HEK293 (cell line): ENCODE data around the gene CENPX.

Experiments
- CTCF ChIA-PET: fragments of 350-600 bp; formaldehyde crosslinking; extraction: SDS; loops from one replicate; lab custom pipeline; 2021; ENCODE audit warnings: antibody characterized with exemption; lab: Yijun Ruan, JAX
- POLR2A ChIA-PET: fragments of 300-600 bp; formaldehyde crosslinking; extraction: SDS; loops from one replicate; lab custom pipeline; 2020; ENCODE audit warnings: antibody characterized with exemption, inconsistent platforms; lab: Yijun Ruan, JAX
- H3K27ac ChIP-seq: fragments of 200-500 bp; sonication (Bioruptor generic); 2 replicates; pipeline ENCODE4 v1.5.1; 2014; ENCODE audit warnings: low read depth, low read length, control low read depth, inconsistent platforms; ENCODE audit errors: extremely low read depth
- H3K36me3 ChIP-seq, 2 experiments: fragments of 200-500 bp in 1 of 2; sonication (Bioruptor generic) in 1 of 2; 1 replicate in 1 of 2; 2 replicates in 1 of 2; pipeline ENCODE4 v1.5.1; 2014 to 2017; ENCODE audit warnings: inconsistent platforms in 2 of 2, low read length in 2 of 2; ENCODE audit not compliant: control insufficient read depth in 2 of 2, insufficient read depth in 1 of 2
- H3K4me1 ChIP-seq: fragments of 200-500 bp; sonication (Bioruptor generic); 2 replicates; pipeline ENCODE4 v1.5.1; 2014; ENCODE audit warnings: mild to moderate bottlenecking, low read length, inconsistent platforms; ENCODE audit not compliant: control insufficient read depth, insufficient read depth
- H3K4me3 ChIP-seq: 2 replicates; pipeline ENCODE4 v1.5.1; 2011; ENCODE audit warnings: low read depth, mild to moderate bottlenecking, control low read depth, low read length, moderate library complexity
- H3K9me3 ChIP-seq: fragments of 200-500 bp; sonication (Bioruptor generic); 2 replicates; pipeline ENCODE4 v1.5.1; 2014; ENCODE audit warnings: low read depth, low read length, inconsistent platforms; ENCODE audit not compliant: control insufficient read depth, insufficient read depth
- BCL11B ChIP-seq: fragments of 450-650 bp; formaldehyde crosslinking; IDR thresholded peaks from 2 replicates; pipeline ENCODE4 v1.5.1; 2016; ENCODE audit warnings: low read depth, missing biosample characterization, missing genetic modification characterization
- GLIS2 ChIP-seq: fragments of 450-650 bp; formaldehyde crosslinking; IDR thresholded peaks from 2 replicates; pipeline ENCODE4 v1.5.1; 2016; ENCODE audit warnings: missing biosample characterization, missing genetic modification characterization
- ZBTB1 ChIP-seq: fragments of 450-650 bp; formaldehyde crosslinking; IDR thresholded peaks from 2 replicates; pipeline ENCODE4 v1.5.1; 2016; ENCODE audit warnings: missing biosample characterization, missing genetic modification characterization
- ZNF112 ChIP-seq: fragments of 450-650 bp; formaldehyde crosslinking; IDR thresholded peaks from 2 replicates; pipeline ENCODE4 v1.5.0; 2017; ENCODE audit warnings: missing biosample characterization, missing genetic modification characterization
- ZNF155 ChIP-seq: fragments of 450-650 bp; formaldehyde crosslinking; IDR thresholded peaks from 2 replicates; pipeline ENCODE4 v1.5.1; 2016; ENCODE audit warnings: missing biosample characterization, missing genetic modification characterization
- ZNF18 ChIP-seq: fragments of 450-650 bp; formaldehyde crosslinking; IDR thresholded peaks from 2 replicates; pipeline ENCODE4 v1.5.1; 2016; ENCODE audit warnings: missing biosample characterization, missing genetic modification characterization
- ZNF202 ChIP-seq: fragments of 450-650 bp; formaldehyde crosslinking; IDR thresholded peaks from 2 replicates; pipeline ENCODE4 v1.5.1; 2016; ENCODE audit warnings: missing biosample characterization, missing genetic modification characterization, borderline replicate concordance
- ZNF239 ChIP-seq: fragments of 450-650 bp; formaldehyde crosslinking; IDR thresholded peaks from 2 replicates; pipeline ENCODE4 v1.5.1; 2016; ENCODE audit warnings: missing biosample characterization, missing genetic modification characterization
- ZNF266 ChIP-seq: fragments of 450-650 bp; formaldehyde crosslinking; IDR thresholded peaks from 2 replicates; pipeline ENCODE4 v1.5.1; 2016; ENCODE audit warnings: missing biosample characterization, missing genetic modification characterization, low read depth
- ZNF335 ChIP-seq: fragments of 450-650 bp; formaldehyde crosslinking; conservative IDR thresholded peaks from 2 replicates; pipeline ENCODE4 v1.5.1; 2016; ENCODE audit warnings: missing biosample characterization, missing genetic modification characterization
- ZNF37A ChIP-seq: fragments of 450-650 bp; IDR thresholded peaks from 2 replicates; pipeline ENCODE4 v1.5.1; 2018; ENCODE audit warnings: missing biosample characterization, missing genetic modification characterization
- ZNF404 ChIP-seq: fragments of 450-650 bp; formaldehyde crosslinking; IDR thresholded peaks from 2 replicates; pipeline ENCODE4 v1.5.1; 2017; ENCODE audit warnings: missing biosample characterization, missing genetic modification characterization
- ZNF518A ChIP-seq: fragments of 450-650 bp; formaldehyde crosslinking; conservative IDR thresholded peaks from 2 replicates; pipeline ENCODE4 v1.5.1; 2016; ENCODE audit warnings: low read depth, missing biosample characterization, missing genetic modification characterization
- ZNF549 ChIP-seq: fragments of 450-650 bp; IDR thresholded peaks from 2 replicates; pipeline ENCODE4 v1.5.1; 2018; ENCODE audit warnings: missing biosample characterization, missing genetic modification characterization, mild to moderate bottlenecking, inconsistent platforms, moderate library complexity
- ZNF560 ChIP-seq: fragments of 450-650 bp; formaldehyde crosslinking; IDR thresholded peaks from 2 replicates; pipeline ENCODE4 v1.5.1; 2017; ENCODE audit warnings: missing biosample characterization, missing genetic modification characterization, borderline replicate concordance
- ZNF596 ChIP-seq: fragments of 450-650 bp; IDR thresholded peaks from 2 replicates; pipeline ENCODE4 v1.5.0; 2018; ENCODE audit warnings: missing biosample characterization, mild to moderate bottlenecking, missing genetic modification characterization, moderate library complexity
- ZSCAN30 ChIP-seq: fragments of 450-650 bp; IDR thresholded peaks from 2 replicates; pipeline ENCODE4 v1.5.1; 2018; ENCODE audit warnings: missing biosample characterization, mild to moderate bottlenecking, missing genetic modification characterization, moderate library complexity
- TF ChIP-seq, protein P1 (sequence below): fragments of 450-650 bp; formaldehyde crosslinking; IDR thresholded peaks from 2 replicates; pipeline ENCODE4 v1.5.1; 2016; ENCODE audit warnings: missing biosample characterization, missing genetic modification characterization
- TF ChIP-seq, protein P2 (sequence below): fragments of 450-650 bp; formaldehyde crosslinking; IDR thresholded peaks from 2 replicates; pipeline ENCODE4 v1.5.1; 2016; ENCODE audit warnings: missing biosample characterization, missing genetic modification characterization

CENPX gene

DNA sequence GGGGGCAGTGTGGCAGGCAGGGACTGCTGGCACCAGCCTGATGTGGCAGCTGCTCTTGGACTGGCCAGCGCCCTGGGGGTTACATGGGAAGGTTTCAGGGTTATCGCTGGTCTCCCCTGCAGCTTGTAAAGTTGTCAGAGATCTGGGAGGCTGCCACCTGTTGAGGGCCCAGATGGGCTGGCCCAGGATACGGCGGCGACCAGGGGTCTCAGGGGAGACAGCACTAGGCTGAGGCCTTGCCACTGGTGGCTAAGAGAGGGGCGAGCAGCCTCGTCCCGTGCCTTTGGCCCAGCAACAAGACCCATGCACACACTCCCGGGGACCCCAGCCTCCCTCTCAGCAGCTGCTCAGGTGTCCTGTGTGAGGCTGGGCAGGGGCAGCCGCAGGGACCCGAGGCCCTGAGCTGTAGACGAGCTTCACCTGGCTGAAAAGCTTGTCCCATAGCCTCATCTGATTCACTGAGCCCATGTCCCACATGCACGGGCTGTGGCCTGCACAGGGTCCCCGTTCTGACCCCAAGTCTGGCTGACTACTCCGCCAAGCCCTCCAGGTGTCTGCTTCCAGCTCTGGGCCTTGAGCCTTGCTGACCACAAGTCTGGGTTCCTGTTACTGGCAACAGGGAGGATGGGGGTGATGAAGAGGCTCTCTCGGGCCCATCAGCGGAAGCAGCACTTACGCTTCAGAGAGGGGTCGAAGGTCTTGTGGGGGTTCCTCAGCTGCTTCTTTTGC, 36.8 kb upstream of the CENPX start (continued):
- TF ChIP-seq ZNF518A: no peak
- TF ChIP-seq ZNF560 (tag by site-specific recombination): no peak
- TF ChIP-seq, protein P1, sequence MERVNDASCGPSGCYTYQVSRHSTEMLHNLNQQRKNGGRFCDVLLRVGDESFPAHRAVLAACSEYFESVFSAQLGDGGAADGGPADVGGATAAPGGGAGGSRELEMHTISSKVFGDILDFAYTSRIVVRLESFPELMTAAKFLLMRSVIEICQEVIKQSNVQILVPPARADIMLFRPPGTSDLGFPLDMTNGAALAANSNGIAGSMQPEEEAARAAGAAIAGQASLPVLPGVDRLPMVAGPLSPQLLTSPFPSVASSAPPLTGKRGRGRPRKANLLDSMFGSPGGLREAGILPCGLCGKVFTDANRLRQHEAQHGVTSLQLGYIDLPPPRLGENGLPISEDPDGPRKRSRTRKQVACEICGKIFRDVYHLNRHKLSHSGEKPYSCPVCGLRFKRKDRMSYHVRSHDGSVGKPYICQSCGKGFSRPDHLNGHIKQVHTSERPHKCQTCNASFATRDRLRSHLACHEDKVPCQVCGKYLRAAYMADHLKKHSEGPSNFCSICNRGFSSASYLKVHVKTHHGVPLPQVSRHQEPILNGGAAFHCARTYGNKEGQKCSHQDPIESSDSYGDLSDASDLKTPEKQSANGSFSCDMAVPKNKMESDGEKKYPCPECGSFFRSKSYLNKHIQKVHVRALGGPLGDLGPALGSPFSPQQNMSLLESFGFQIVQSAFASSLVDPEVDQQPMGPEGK (tag by site-specific recombination): 0 out of 2 replicates have a peak, but pooled peaks have one; percentile 2
- no peak for TF ChIP-seq ZNF404 (tag by site-specific recombination)
- no peak for TF ChIP-seq ZNF549
- TF ChIP-seq ZNF596 (tag by site-specific recombination): no peak
- TF ChIP-seq ZNF335 (tag by site-specific recombination): no peak
- TF ChIP-seq ZNF18: no peak
- no peak for TF ChIP-seq ZNF239 (tag by site-specific recombination)
- TF ChIP-seq ZNF155: no peak
- TF ChIP-seq BCL11B: no peak; the same call in 1 of the 2 replicates
- TF ChIP-seq ZNF202: no peak
- TF ChIP-seq, protein P2, sequence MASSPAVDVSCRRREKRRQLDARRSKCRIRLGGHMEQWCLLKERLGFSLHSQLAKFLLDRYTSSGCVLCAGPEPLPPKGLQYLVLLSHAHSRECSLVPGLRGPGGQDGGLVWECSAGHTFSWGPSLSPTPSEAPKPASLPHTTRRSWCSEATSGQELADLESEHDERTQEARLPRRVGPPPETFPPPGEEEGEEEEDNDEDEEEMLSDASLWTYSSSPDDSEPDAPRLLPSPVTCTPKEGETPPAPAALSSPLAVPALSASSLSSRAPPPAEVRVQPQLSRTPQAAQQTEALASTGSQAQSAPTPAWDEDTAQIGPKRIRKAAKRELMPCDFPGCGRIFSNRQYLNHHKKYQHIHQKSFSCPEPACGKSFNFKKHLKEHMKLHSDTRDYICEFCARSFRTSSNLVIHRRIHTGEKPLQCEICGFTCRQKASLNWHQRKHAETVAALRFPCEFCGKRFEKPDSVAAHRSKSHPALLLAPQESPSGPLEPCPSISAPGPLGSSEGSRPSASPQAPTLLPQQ (tag by site-specific recombination): no peak
- no peak for TF ChIP-seq ZNF37A
- no peak for TF ChIP-seq ZBTB1
- TF ChIP-seq ZSCAN30 (tag by site-specific recombination): no peak
- TF ChIP-seq ZNF112 (tag by site-specific recombination): no peak

DNA sequence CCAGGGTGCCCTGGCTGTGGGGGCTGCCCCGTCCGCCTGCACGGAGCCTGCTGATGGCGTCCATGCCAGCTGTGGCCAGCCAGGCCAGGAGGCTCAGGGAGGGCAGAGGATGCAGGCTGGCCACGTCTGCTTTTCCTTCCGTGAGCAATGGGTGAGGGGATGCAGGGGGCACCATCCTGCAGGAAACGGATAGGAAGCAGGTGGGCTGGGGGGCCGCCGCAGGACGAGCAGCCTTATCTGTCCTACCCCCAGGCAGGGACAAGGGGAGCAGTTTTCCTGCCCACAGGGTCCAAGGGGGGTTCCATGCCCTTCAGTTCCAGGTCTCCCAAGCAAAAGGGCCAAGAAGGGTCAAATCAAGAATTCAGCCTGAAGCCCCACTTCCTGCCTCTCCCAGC, 36.2 kb upstream of the CENPX start:
- H3K36me3 ChIP-seq: peaks cover 3 to 99% of the 10 kb centered on the region in 2 experiments; a peak in 2 of 3 replicates
- TF ChIP-seq ZNF266 (tag by site-specific recombination) (no peak), GLIS2 (tag by site-specific recombination) (peak; percentile 20; the same call in 1 of the 2 replicates), BCL11B (no peak)
- TF ChIP-seq, protein P1 (tag by site-specific recombination): 0 out of 2 replicates have a peak, but pooled peaks have one; percentile 15
- H3K9me3 ChIP-seq: no peaks in the 10 kb centered on the region
- peak overlapping the region; percentile 47; the same call in 1 of the 2 replicates for H3K27ac ChIP-seq
- H3K4me1 ChIP-seq: no peaks in the 10 kb centered on the region
- CTCF ChIA-PET: no interaction called here
- H3K4me3 ChIP-seq: no peak overlapping the region
- POLR2A ChIA-PET: interaction anchor here (0.7 to 14.2 kb wide), 7 partner anchors 15 to 45 kb away, joined by 3 to 96 read pairs (median 5); partner anchors contain the start of genes DCXR and RAC3
